ENCODE measurements around the gene ANLN. TPM values are rescaled to one million over a fixed set of nuclear protein-coding genes. Genes with fewer than 3 reads are reported as not detected.
A peak's percentile ranks its signal among the peaks of the same experiment; 100 is the strongest.

ANLN gene
- total and polyA plus RNA-seq, 2 donors (not counting 3 experiments of a cell fraction or from before 2014, with no cell fraction given): 28.5 to 119 TPM

DNA sequence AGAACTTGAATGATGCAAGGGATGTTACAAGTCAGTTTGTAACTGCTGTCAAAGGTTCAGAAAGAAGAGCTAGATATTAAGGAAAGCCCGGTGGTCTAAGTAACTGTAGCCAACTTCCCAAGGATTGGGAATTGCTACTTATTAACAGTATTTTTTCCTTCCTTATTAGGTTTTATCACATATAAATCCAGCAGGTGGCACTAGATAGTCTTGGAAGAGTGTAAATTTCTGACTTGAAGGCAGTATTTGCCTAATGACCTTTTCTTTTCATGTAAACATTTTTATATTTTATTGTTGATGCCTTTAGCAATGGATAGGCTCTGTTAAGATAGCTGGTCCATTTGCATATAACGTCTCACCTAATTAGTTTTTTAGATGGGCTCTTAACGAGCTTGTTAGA, 51.2 kb downstream of the ANLN start:
- Histone ChIP-seq H3K36me3 (ENCODE audit: control insufficient read depth in 2 of 2, extremely low read depth in 1 of 2, insufficient read depth in 2 of 2, low read length in 2 of 2) (peaks cover 0 to 19% of the 10 kb centered on the region in 2 experiments), H3K9ac (replicated peaks; ENCODE audit: extremely low read depth, insufficient read depth, low read length) (no peak overlapping the region), H3K27me3 (ENCODE audit: control insufficient read depth in 2 of 2, insufficient read depth in 2 of 2, low read length in 2 of 2) (no peaks in the 10 kb centered on the region), H3K27ac (ENCODE audit: insufficient read depth, low read depth, low read length) (no peak overlapping the region), H2AFZ (ENCODE audit: low read depth, low read length) (no peak overlapping the region), H3K9me1 (replicated peaks; ENCODE audit: control insufficient read depth, extremely low read depth, insufficient read depth, low read length) (no peaks in the 10 kb centered on the region), H3K4me1 (ENCODE audit: control insufficient read depth, extremely low read depth, insufficient read depth, low read length) (no peaks in the 10 kb centered on the region), H3K4me3 (replicated peaks in 1 of 3; ENCODE audit: insufficient read depth in 1 of 3, low read depth in 1 of 3, low read length in 3 of 3) (no peak overlapping the region), H3K9me3 (replicated peaks; ENCODE audit: control insufficient read depth, insufficient read depth, low read length) (no peaks in the 10 kb centered on the region), H3K79me2 (ENCODE audit: control insufficient read depth, insufficient read depth, low read length) (peaks cover 26% of the 10 kb centered on the region), H3K4me2 (ENCODE audit: insufficient read depth, low read length) (no peak overlapping the region), H4K20me1 (replicated peaks; ENCODE audit: control insufficient read depth, extremely low read depth, insufficient read depth, low read length) (no peaks in the 10 kb centered on the region)
- ChIA-PET CTCF (interaction anchor here (0.7 to 3.2 kb wide), 25 partner anchors 9 to 764 kb away, joined by 3 to 38 read pairs (median 5); a partner anchor contains a TSS), POLR2A (no interaction called here)
- DNase-seq (ENCODE audit: low read depth, low spot score) (peak; percentile 48), FAIRE-seq (no peak)
- dilution Hi-C loops (cut with MboI; ENCODE audit: extremely low pct_ligation_motif_present, low sequenced_read_pairs): no loop called here
- no TSS peak for BruUV-seq (replicated peaks)
- TF ChIP-seq POLR2A (IDR thresholded peaks at IDR 0.05; ENCODE audit: low read depth, low read length) (no peak), FOS (IDR thresholded peaks at IDR 0.05; ENCODE audit: borderline replicate concordance, insufficient read depth, low read length) (no peak)
- TF ChIP-seq, protein P1, sequence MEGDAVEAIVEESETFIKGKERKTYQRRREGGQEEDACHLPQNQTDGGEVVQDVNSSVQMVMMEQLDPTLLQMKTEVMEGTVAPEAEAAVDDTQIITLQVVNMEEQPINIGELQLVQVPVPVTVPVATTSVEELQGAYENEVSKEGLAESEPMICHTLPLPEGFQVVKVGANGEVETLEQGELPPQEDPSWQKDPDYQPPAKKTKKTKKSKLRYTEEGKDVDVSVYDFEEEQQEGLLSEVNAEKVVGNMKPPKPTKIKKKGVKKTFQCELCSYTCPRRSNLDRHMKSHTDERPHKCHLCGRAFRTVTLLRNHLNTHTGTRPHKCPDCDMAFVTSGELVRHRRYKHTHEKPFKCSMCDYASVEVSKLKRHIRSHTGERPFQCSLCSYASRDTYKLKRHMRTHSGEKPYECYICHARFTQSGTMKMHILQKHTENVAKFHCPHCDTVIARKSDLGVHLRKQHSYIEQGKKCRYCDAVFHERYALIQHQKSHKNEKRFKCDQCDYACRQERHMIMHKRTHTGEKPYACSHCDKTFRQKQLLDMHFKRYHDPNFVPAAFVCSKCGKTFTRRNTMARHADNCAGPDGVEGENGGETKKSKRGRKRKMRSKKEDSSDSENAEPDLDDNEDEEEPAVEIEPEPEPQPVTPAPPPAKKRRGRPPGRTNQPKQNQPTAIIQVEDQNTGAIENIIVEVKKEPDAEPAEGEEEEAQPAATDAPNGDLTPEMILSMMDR (IDR thresholded peaks at IDR 0.05; ENCODE audit: extremely low read depth in 1 of 2, insufficient read depth in 1 of 2, low read depth in 1 of 2, low read length in 2 of 2): peak in 1 of 2 donors; percentile 12
- intact Hi-C loops (cut with micrococcal nuclease): loop anchor here (1.0 to 5.0 kb wide), 3 partner anchors 230 to 760 kb away; no protein-coding TSS in a partner anchor

DNA sequence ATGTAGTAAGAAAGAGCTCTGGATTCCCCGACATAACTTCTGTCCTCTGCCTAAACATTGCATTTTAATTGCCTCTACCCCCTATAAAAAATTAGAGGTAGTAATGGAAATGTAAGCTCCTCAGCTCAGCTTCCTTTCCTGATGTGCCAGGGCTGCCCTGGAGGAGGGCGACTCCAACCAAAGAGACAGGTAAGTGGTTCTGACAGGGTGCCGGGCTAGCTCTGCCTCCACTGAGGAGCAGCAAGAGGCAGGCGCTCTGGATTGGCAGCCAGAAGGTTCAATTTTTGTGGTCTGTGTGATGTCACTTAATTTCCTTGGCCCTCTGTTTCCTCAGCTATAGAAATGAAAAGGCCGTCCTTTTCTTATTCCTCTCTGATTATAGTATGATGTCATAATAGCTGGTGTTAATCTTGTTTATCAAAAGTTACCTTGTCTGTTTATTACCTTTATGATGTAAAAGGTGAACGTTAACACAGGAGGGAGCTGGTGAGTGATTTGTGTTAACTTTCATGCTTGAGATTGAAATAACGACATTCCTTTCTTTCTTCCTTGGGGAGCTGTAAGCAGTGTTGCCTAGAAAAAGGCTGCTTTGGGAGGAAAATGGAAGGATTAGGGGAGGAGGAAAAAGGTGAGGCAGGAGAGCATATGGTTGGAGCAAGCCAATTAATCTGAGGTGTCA, 51.8 kb downstream of the ANLN start:
- dilution Hi-C loops (cut with MboI; ENCODE audit: extremely low pct_ligation_motif_present, low sequenced_read_pairs) (no loop called here), intact Hi-C loops (cut with micrococcal nuclease) (loop anchor here (1.0 to 5.0 kb wide), 3 partner anchors 230 to 760 kb away; no protein-coding TSS in a partner anchor)
- BruUV-seq (replicated peaks): no TSS peak
- H3K27me3 ChIP-seq (ENCODE audit: control insufficient read depth in 2 of 2, insufficient read depth in 2 of 2, low read length in 2 of 2): no peaks in the 10 kb centered on the region
- no peak overlapping the region for H3K27ac ChIP-seq (ENCODE audit: insufficient read depth, low read depth, low read length)
- H4K20me1 ChIP-seq (replicated peaks; ENCODE audit: control insufficient read depth, extremely low read depth, insufficient read depth, low read length): no peaks in the 10 kb centered on the region
- H3K79me2 ChIP-seq (ENCODE audit: control insufficient read depth, insufficient read depth, low read length): peaks cover 20% of the 10 kb centered on the region
- H3K4me1 ChIP-seq (ENCODE audit: control insufficient read depth, extremely low read depth, insufficient read depth, low read length): no peaks in the 10 kb centered on the region
- ChIA-PET POLR2A (no interaction called here), CTCF (interaction anchor here (0.7 to 3.2 kb wide), 28 partner anchors 8 to 763 kb away, joined by 3 to 38 read pairs (median 4); a partner anchor contains a TSS)
- H3K9ac ChIP-seq (replicated peaks; ENCODE audit: extremely low read depth, insufficient read depth, low read length): no peak overlapping the region
- no peak overlapping the region for H3K4me2 ChIP-seq (ENCODE audit: insufficient read depth, low read length)
- no peak for TF ChIP-seq GATA2 (IDR thresholded peaks at IDR 0.05; ENCODE audit: insufficient read depth, insufficient read length, low read depth, low read length)
- TF ChIP-seq FOS (IDR thresholded peaks at IDR 0.05; ENCODE audit: borderline replicate concordance, insufficient read depth, low read length): no peak
- TF ChIP-seq, protein P1 (IDR thresholded peaks at IDR 0.05; ENCODE audit: extremely low read depth in 1 of 2, insufficient read depth in 1 of 2, low read depth in 1 of 2, low read length in 2 of 2): no peak
- TF ChIP-seq, protein P2, sequence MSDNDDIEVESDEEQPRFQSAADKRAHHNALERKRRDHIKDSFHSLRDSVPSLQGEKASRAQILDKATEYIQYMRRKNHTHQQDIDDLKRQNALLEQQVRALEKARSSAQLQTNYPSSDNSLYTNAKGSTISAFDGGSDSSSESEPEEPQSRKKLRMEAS (IDR thresholded peaks at IDR 0.05; ENCODE audit: insufficient read depth, insufficient read length): no peak
- TF ChIP-seq EZH2 (IDR thresholded peaks at IDR 0.05; ENCODE audit: borderline replicate concordance, low read depth, low read length, severe bottlenecking): no peak
- TF ChIP-seq POLR2AphosphoS5 (IDR thresholded peaks at IDR 0.05; ENCODE audit: insufficient read depth, low read depth, low read length): no peak
- TF ChIP-seq JUN (IDR thresholded peaks at IDR 0.05; ENCODE audit: borderline replicate concordance, insufficient read depth, insufficient read length, low read depth): no peak
- no peak for TF ChIP-seq MYC (IDR thresholded peaks at IDR 0.05; ENCODE audit: low read depth, low read length)
- TF ChIP-seq POLR2A (IDR thresholded peaks at IDR 0.05; ENCODE audit: low read depth, low read length): no peak
- no peak for FAIRE-seq
- H3K9me3 ChIP-seq (replicated peaks; ENCODE audit: control insufficient read depth, insufficient read depth, low read length): no peaks in the 10 kb centered on the region
- H3K4me3 ChIP-seq (replicated peaks in 1 of 3; ENCODE audit: insufficient read depth in 1 of 3, low read depth in 1 of 3, low read length in 3 of 3): no peak overlapping the region
- DNase-seq (ENCODE audit: low read depth, low spot score): no peak
- H3K9me1 ChIP-seq (replicated peaks; ENCODE audit: control insufficient read depth, extremely low read depth, insufficient read depth, low read length): no peaks in the 10 kb centered on the region
- H3K36me3 ChIP-seq (ENCODE audit: control insufficient read depth in 2 of 2, extremely low read depth in 1 of 2, insufficient read depth in 2 of 2, low read length in 2 of 2): peaks cover 0 to 21% of the 10 kb centered on the region in 2 experiments
- H2AFZ ChIP-seq (ENCODE audit: low read depth, low read length): no peak overlapping the region

All from endothelial cell of umbilical vein (primary cell).